HepG2 (cell line): ENCODE data around the gene RBM44. TPM values are rescaled to one million over a fixed set of nuclear protein-coding genes. Genes with fewer than 3 reads are reported as not detected.
A peak's percentile ranks its signal among the peaks of the same experiment; 100 is the strongest.

Experiments used
- FOXK1 ChIP-seq: sonication (generic); formaldehyde crosslinking; IDR thresholded peaks from 2 replicates; pipeline ENCODE4 v1.4.0; 2020; ENCODE audit warnings: low read depth, missing genetic modification reagents, borderline replicate concordance
- GATAD2A ChIP-seq: IDR thresholded peaks from 2 replicates; pipeline ENCODE4 v1.6.1; 2016
- HDAC6 ChIP-seq: fragments of 200-600 bp; sonication (generic); IDR thresholded peaks from 2 replicates; pipeline ENCODE4 v1.7.0; 2017; ENCODE audit warnings: mild to moderate bottlenecking, antibody characterized with exemption, low read length, low read depth
- HNF4A ChIP-seq: sonication (generic); formaldehyde crosslinking; IDR thresholded peaks from 2 replicates; pipeline ENCODE4 v1.4.0; 2020; ENCODE audit warnings: missing genetic modification reagents
- HNF4G ChIP-seq, 2 experiments: sonication (generic) in 1 of 2; formaldehyde crosslinking in 1 of 2; IDR thresholded peaks; 2 replicates each; pipeline versions ENCODE4 v1.4.0 to v1.6.1; 2011 to 2020; ENCODE audit warnings: borderline replicate concordance in 2 of 2, low read depth in 2 of 2, mild to moderate bottlenecking in 2 of 2, low read length in 1 of 2, missing genetic modification reagents in 1 of 2, moderate library complexity in 1 of 2
- NFRKB ChIP-seq: fragments of 450-650 bp; IDR thresholded peaks from 2 replicates; pipeline ENCODE4 v1.6.1; 2017
- RAD21 ChIP-seq: fragments of 450-650 bp; formaldehyde crosslinking; IDR thresholded peaks from 2 replicates; pipeline ENCODE4 v1.5.0; 2020; ENCODE audit warnings: mild to moderate bottlenecking
- RFX1 ChIP-seq: fragments of 450-650 bp; IDR thresholded peaks from 2 replicates; pipeline ENCODE4 v1.6.1; 2017
- SMC3 ChIP-seq: IDR thresholded peaks from 2 replicates; pipeline ENCODE4 v1.6.1; 2011; ENCODE audit warnings: low read length, improper control_type of control experiment
- SP140L ChIP-seq: sonication (generic); formaldehyde crosslinking; IDR thresholded peaks from 2 replicates; pipeline ENCODE4 v1.4.0; 2020; ENCODE audit warnings: missing genetic modification reagents, borderline replicate concordance
- STAG1 ChIP-seq: sonication (generic); formaldehyde crosslinking; IDR thresholded peaks from 2 replicates; pipeline ENCODE4 v1.4.0; 2020; ENCODE audit warnings: missing genetic modification reagents
- TEAD3 ChIP-seq: optimal IDR thresholded peaks from 2 replicates; pipeline ENCODE3; 2016; ENCODE audit warnings: borderline replicate concordance
- XRCC5 ChIP-seq: fragments of 200-400 bp; formaldehyde crosslinking; optimal IDR thresholded peaks from 2 replicates; pipeline ENCODE3; 2017; ENCODE audit warnings: mild to moderate bottlenecking, low read length
- ZNF317 ChIP-seq: sonication (generic); formaldehyde crosslinking; IDR thresholded peaks from 2 replicates; pipeline ENCODE4 v1.5.0; 2020; ENCODE audit warnings: mild to moderate bottlenecking, missing genetic modification reagents
- ZNF770 ChIP-seq: sonication (generic); formaldehyde crosslinking; IDR thresholded peaks from 2 replicates; pipeline ENCODE4 v1.5.0; 2020; ENCODE audit warnings: mild to moderate bottlenecking, missing genetic modification reagents
- ZSCAN9 ChIP-seq: IDR thresholded peaks from 2 replicates; pipeline ENCODE4 v1.6.1; 2016; ENCODE audit warnings: borderline replicate concordance
- polyA plus RNA-seq, 8 experiments: library from polyadenylated mRNA; depleted of rRNA in 3 of 8; stranded (reverse) in 7 of 8; unstranded in 1 of 8; fragments of >200 nt; fragmentation: Illumina TruSeq in 4 of 8; extraction: Trizol in 4 of 8; gene quantifications; 2 replicates each; pipeline versions ENCODE4 v1.2.1 to v1.2.3, GENCODE V29; 2011 to 2016; ENCODE audit warnings: low read depth in 4 of 8, missing spikeins in 1 of 8, mixed read lengths in 1 of 8; ENCODE audit not compliant: insufficient read depth in 1 of 8
- total RNA-seq, 5 experiments: library from RNA; depleted of rRNA; stranded (reverse); fragments of >200 nt; fragmentation: Illumina TruSeq; extraction: Trizol; gene quantifications; 2 replicates each; pipeline ENCODE4 v1.2.3, GENCODE V29; 2016; ENCODE audit warnings: low read depth in 1 of 5
- TF ChIP-seq, protein P1 (sequence below), 2 experiments: sonication (generic) in 1 of 2; formaldehyde crosslinking in 1 of 2; IDR thresholded peaks; 2 replicates each; pipeline versions ENCODE4 v1.4.0 to v1.6.1; 2018 to 2020; ENCODE audit warnings: missing genetic modification reagents in 2 of 2, borderline replicate concordance in 1 of 2, low read depth in 1 of 2, mild to moderate bottlenecking in 1 of 2, missing biosample characterization in 1 of 2
- TF ChIP-seq, protein P2 (sequence below): IDR thresholded peaks from 2 replicates; pipeline ENCODE4 v1.6.1; 2016; ENCODE audit warnings: low read depth
- TF ChIP-seq, protein P3 (sequence below): sonication (generic); formaldehyde crosslinking; IDR thresholded peaks from 2 replicates; pipeline ENCODE4 v1.4.0; 2020; ENCODE audit warnings: missing genetic modification reagents
- TF ChIP-seq, protein P4 (sequence below): IDR thresholded peaks from 2 replicates; pipeline ENCODE4 v1.6.1; 2016; ENCODE audit warnings: missing compliant biosample characterization, missing genetic modification reagents, borderline replicate concordance

The RBM44 gene
- total and polyA plus RNA-seq, 2 of the 13 experiments (the other 11 are each of a cell fraction or from before 2014, with no cell fraction given): 0.13 to 0.50 TPM

GRCh38 chr2:237791977-237792727 is 6.4 kb upstream of the RBM44 start (continued):
- TF ChIP-seq SP140L (CRISPR knock-in tag) (0 out of 2 replicates have a peak, but pooled peaks have one; percentile 61), NFRKB (no peak), RFX1 (peak; percentile 60), ZSCAN9 (0 out of 2 replicates have a peak, but pooled peaks have one; percentile 57), GATAD2A (CRISPR knock-in tag) (peak; percentile 58), STAG1 (CRISPR knock-in tag) (peak; percentile 51), XRCC5 (peak; percentile 79), HNF4G (IDR thresholded peaks at IDR 0.05; ENCODE audit: borderline replicate concordance, low read depth, low read length) (peak; percentile 80; the same call in 1 of the 2 replicates), HNF4G (CRISPR knock-in tag; IDR thresholded peaks at IDR 0.05; ENCODE audit: borderline replicate concordance, low read depth) (no peak; the same call in 1 of the 2 replicates), RAD21 (CRISPR knock-in tag) (peak; percentile 61), ZNF770 (no peak), ZNF317 (CRISPR knock-in tag) (0 out of 2 replicates have a peak, but pooled peaks have one; percentile 54), TEAD3 (CRISPR knock-in tag) (peak; percentile 88), FOXK1 (CRISPR knock-in tag) (0 out of 2 replicates have a peak, but pooled peaks have one; percentile 35), HNF4A (CRISPR knock-in tag) (peak; percentile 97), HDAC6 (no peak), SMC3 (peak; percentile 65; the same call in 1 of the 2 replicates)
- TF ChIP-seq, protein P1, sequence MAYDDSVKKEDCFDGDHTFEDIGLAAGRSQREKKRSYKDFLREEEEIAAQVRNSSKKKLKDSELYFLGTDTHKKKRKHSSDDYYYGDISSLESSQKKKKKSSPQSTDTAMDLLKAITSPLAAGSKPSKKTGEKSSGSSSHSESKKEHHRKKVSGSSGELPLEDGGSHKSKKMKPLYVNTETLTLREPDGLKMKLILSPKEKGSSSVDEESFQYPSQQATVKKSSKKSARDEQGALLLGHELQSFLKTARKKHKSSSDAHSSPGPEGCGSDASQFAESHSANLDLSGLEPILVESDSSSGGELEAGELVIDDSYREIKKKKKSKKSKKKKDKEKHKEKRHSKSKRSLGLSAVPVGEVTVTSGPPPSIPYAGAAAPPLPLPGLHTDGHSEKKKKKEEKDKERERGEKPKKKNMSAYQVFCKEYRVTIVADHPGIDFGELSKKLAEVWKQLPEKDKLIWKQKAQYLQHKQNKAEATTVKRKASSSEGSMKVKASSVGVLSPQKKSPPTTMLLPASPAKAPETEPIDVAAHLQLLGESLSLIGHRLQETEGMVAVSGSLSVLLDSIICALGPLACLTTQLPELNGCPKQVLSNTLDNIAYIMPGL (CRISPR knock-in tag; IDR thresholded peaks at IDR 0.05; ENCODE audit: borderline replicate concordance in 1 of 2, low read depth in 1 of 2): peak; percentile 7 to 53; a peak in 1 of 4 replicates
- TF ChIP-seq, protein P2, sequence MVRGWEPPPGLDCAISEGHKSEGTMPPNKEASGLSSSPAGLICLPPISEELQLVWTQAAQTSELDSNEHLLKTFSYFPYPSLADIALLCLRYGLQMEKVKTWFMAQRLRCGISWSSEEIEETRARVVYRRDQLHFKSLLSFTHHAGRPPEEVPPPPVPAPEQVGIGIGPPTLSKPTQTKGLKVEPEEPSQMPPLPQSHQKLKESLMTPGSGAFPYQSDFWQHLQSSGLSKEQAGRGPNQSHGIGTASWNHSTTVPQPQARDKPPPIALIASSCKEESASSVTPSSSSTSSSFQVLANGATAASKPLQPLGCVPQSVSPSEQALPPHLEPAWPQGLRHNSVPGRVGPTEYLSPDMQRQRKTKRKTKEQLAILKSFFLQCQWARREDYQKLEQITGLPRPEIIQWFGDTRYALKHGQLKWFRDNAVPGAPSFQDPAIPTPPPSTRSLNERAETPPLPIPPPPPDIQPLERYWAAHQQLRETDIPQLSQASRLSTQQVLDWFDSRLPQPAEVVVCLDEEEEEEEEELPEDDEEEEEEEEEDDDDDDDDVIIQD (CRISPR knock-in tag): peak; percentile 67; the same call in 1 of the 2 replicates
- TF ChIP-seq, protein P3, sequence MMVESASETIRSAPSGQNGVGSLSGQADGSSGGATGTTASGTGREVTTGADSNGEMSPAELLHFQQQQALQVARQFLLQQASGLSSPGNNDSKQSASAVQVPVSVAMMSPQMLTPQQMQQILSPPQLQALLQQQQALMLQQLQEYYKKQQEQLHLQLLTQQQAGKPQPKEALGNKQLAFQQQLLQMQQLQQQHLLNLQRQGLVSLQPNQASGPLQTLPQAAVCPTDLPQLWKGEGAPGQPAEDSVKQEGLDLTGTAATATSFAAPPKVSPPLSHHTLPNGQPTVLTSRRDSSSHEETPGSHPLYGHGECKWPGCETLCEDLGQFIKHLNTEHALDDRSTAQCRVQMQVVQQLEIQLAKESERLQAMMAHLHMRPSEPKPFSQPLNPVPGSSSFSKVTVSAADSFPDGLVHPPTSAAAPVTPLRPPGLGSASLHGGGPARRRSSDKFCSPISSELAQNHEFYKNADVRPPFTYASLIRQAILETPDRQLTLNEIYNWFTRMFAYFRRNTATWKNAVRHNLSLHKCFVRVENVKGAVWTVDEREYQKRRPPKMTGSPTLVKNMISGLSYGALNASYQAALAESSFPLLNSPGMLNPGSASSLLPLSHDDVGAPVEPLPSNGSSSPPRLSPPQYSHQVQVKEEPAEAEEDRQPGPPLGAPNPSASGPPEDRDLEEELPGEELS (CRISPR knock-in tag): 0 out of 2 replicates have a peak, but pooled peaks have one; percentile 31
- TF ChIP-seq, protein P4, sequence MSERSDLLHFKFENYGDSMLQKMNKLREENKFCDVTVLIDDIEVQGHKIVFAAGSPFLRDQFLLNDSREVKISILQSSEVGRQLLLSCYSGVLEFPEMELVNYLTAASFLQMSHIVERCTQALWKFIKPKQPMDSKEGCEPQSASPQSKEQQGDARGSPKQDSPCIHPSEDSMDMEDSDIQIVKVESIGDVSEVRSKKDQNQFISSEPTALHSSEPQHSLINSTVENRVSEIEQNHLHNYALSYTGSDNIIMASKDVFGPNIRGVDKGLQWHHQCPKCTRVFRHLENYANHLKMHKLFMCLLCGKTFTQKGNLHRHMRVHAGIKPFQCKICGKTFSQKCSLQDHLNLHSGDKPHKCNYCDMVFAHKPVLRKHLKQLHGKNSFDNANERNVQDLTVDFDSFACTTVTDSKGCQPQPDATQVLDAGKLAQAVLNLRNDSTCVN (CRISPR knock-in tag): 0 out of 2 replicates have a peak, but pooled peaks have one; percentile 43
